ENCODE results near the gene DNLZ. TPM values are rescaled to one million over a fixed set of nuclear protein-coding genes. Genes with fewer than 3 reads are reported as not detected.

DNLZ gene
- total RNA-seq, 1 donor from 2014 or later: 27.5 TPM

- Histone ChIP-seq H3K36me3 (ENCODE audit: control insufficient read depth, insufficient read depth, low read length) (no peaks in the 10 kb centered on the region), H3K4me3 (ENCODE audit: low read depth, low read length) (no peak overlapping the region), H3K27me3 (ENCODE audit: control insufficient read depth, insufficient read depth, low read length) (peaks cover 9% of the 10 kb centered on the region)
- no peak for TF ChIP-seq CTCF (IDR thresholded peaks at IDR 0.05; ENCODE audit: insufficient read depth, low read length, poor library complexity, severe bottlenecking)
- DNase-seq (ENCODE audit: low read depth): no peak
These were observed 15.9 kb downstream of the DNLZ start for GRCh38 chr9:136347472-136348256.

GRCh38 chr9:136346927-136347465 lies 16.5 kb downstream of the DNLZ start:
- H3K36me3 ChIP-seq (ENCODE audit: control insufficient read depth, insufficient read depth, low read length): no peaks in the 10 kb centered on the region

GRCh38 chr9:136346157-136346481 lies 17.4 kb downstream of the DNLZ start:
- Histone ChIP-seq H3K27me3 (ENCODE audit: control insufficient read depth, insufficient read depth, low read length) (peaks cover 9% of the 10 kb centered on the region), H3K36me3 (ENCODE audit: control insufficient read depth, insufficient read depth, low read length) (no peaks in the 10 kb centered on the region), H3K4me3 (ENCODE audit: low read depth, low read length) (no peak overlapping the region)
- TF ChIP-seq CTCF (IDR thresholded peaks at IDR 0.05; ENCODE audit: insufficient read depth, low read length, poor library complexity, severe bottlenecking): no peak
- DNase-seq (ENCODE audit: low read depth): no peak

More at GRCh38 chr9:136346927-136347465, 16.5 kb downstream of the DNLZ start:
- Histone ChIP-seq H3K4me3 (ENCODE audit: low read depth, low read length) (no peak overlapping the region), H3K27me3 (ENCODE audit: control insufficient read depth, insufficient read depth, low read length) (peaks cover 9% of the 10 kb centered on the region)
- no peak for DNase-seq (ENCODE audit: low read depth)
- TF ChIP-seq CTCF (IDR thresholded peaks at IDR 0.05; ENCODE audit: insufficient read depth, low read length, poor library complexity, severe bottlenecking): no peak

GRCh38 chr9:136345281-136346156 lies 18.0 kb downstream of the DNLZ start:
- no peak for DNase-seq (ENCODE audit: low read depth)
- peak; percentile 71 for TF ChIP-seq CTCF (IDR thresholded peaks at IDR 0.05; ENCODE audit: insufficient read depth, low read length, poor library complexity, severe bottlenecking)
- Histone ChIP-seq H3K4me3 (ENCODE audit: low read depth, low read length) (no peak overlapping the region), H3K27me3 (ENCODE audit: control insufficient read depth, insufficient read depth, low read length) (peaks cover 9% of the 10 kb centered on the region), H3K36me3 (ENCODE audit: control insufficient read depth, insufficient read depth, low read length) (no peaks in the 10 kb centered on the region)

GRCh38 chr9:136344544-136345280 lies 18.8 kb downstream of the DNLZ start:
- no peak for TF ChIP-seq CTCF (IDR thresholded peaks at IDR 0.05; ENCODE audit: insufficient read depth, low read length, poor library complexity, severe bottlenecking)

More at GRCh38 chr9:136344544-136345280, 18.8 kb downstream of the DNLZ start:
- no peak for DNase-seq (ENCODE audit: low read depth)
- Histone ChIP-seq H3K27me3 (ENCODE audit: control insufficient read depth, insufficient read depth, low read length) (peaks cover 9% of the 10 kb centered on the region), H3K4me3 (ENCODE audit: low read depth, low read length) (no peak overlapping the region), H3K36me3 (ENCODE audit: control insufficient read depth, insufficient read depth, low read length) (no peaks in the 10 kb centered on the region)

Measured in kidney epithelial cell (primary cell).